NCI-H128 (cell line): ENCODE measurements around the gene SIAH3.
"Not testable (repeated sequence)": the region's sequence is repeated elsewhere in the genome, so short reads cannot be mapped to it uniquely, and the experiment has no call there.

Experiments
- DNase-seq: peaks from one replicate; lab custom pipeline; 2025; ENCODE audit not compliant: unreplicated experiment; lab: John Stamatoyannopoulos, UW

SIAH3 gene

DNA sequence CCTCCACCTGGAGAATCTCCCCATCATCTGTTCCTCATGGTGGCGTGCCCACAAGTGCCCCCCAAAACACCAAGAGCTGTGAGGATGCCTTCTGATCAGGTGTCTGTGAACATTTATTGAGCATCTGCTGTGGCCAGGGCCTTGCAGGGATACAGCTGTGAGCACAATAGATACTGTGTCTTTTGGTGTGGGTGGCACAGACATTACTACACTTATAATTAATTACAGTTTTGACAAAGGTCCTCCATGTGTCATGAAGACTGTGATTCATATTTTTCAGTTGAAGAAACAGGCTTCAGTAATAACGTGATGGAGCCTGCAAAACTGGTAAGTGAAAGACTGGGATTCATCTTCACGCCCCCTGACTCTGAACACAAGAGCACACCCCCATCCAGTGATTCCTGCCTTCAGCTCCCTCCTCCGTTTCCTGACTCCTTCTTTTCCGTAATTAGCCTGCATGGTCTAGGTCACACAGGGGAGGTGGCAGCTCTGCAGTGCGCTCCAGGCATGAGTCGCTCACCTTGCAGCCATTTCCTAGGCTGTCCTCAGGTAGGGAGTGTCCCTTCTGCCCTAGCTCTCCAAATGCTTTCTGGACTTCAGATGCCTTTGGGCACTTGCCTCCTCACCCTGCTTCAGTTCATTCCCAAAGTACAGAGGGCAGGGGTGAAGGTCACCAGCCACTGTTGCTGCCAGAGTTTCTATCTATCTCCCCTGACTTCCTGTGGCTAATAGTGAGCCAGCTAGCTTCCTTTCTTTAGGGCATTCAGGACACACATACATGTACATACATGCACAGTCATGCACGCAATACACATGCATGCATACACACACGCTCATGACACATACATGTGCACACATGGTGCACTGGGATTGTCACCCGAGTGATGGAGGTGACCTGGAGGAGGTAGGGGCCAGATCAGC, 66.5 kb downstream of the SIAH3 start:
- DNase-seq = no peak

GRCh38 chr13:45783346-45784043, 68.1 kb downstream of the SIAH3 start:
- no peak for DNase-seq

DNA sequence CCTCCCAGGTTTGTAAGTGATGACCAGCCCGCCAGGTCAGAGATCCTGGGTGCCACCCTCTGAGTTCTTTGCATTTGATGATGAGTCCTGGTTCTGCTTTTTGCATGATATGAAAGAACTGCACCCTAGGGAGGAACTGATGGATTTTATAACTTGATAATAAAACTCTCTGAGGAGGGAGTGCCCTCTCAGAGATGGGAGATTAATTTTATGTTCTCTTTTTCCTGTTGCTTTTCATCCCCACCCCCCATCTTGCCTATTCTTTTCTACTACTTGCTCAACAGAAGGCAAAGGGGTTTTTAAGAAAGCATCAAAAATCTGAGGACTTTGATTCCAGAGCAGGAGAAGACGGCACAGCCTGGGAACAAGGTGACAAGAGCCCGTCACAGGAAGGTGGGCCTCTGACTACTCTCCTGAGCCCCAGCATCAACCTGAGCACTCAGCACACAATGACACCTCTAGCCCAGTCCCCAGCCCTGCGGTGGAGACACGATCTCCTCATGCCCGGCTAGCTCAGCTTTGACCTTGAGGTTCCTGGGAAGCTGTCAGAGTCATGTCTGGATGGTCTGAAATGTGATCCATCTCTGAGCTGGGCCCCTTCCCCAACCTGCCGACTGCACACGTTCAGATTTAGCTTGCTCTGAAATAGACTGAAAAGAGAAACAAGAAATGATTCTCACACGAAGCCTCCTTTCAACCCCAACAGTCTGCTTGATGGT, 69.1 kb downstream of the SIAH3 start:
- no peak for DNase-seq

DNA sequence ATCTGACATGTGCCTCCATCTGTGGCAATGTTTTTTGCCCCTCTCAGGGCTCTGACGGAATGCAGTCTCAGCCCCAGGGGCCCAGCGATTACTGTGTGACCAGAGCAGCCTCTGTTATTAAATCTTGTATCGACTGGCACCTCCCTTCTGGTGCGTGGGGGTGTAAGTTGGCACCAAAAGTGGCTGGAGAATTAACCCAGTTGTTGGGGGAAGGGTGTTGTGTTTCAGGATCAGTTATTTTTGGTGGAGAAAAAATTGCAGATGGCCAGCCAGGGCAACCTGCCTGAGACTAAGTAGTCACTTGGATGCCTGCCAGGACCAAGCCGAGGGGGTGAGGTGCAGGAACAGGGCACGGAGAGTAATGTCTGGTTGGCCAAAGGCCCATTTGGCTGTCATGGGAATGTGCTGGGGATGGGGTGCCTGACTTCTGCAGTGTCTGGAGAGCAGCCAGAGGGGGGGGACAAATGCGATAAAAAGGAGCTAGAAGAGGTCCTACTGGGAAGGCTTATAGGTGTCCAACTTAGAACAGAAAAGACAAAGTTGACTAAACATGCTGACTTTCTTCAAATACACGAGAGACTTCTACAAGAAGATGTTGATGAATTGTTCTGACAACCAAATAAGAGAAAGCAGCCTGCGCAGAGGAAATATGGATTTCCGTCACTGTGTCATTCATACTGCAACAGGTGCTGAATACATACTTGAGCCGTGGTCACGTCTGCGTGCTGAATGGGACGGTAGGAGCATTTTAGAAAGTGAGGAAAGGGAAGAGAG, 69.8 kb downstream of the SIAH3 start:
- DNase-seq = peak; percentile 86

GRCh38 chr13:45779901-45780300, 71.7 kb downstream of the SIAH3 start:
- DNase-seq = no peak

DNA sequence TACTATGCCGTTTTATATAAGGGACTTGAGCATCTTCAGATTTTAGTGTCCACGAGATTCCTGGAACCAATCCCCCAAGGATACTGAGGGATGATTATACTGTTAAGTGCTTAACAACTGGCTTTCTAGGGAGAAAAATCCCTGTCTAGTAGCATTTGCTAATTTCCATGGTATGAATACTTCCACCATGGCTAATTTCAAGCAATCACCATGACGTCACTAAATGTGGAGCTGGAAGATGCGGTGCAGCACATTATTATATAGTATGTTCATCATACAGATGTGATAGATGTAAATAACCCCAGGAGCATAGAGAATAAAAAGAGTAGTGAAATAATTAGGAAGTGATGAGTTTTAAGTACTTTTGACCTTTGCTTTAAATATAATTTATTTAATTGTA, 72.7 kb downstream of the SIAH3 start:
- no peak for DNase-seq

DNA sequence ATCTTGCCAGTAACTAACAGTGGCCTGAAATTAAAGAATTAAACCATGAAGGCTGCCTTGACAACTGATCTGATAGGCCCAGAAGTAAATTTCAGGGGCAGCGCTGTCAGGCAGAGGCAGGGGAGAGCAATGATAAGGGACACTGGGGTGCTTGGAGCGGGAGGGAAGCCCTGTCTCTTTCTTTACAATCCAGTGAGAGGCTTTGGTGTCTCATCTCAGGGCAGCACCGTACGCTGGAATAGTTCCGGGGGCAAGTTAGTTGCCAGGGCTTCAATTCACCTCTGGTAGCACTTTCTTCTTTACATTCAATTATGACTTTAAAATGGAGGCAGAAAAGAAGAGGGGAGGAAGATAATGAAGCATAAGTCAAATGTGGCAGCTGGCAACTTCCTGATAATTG, 74.8 kb downstream of the SIAH3 start:
- DNase-seq = no peak

DNA sequence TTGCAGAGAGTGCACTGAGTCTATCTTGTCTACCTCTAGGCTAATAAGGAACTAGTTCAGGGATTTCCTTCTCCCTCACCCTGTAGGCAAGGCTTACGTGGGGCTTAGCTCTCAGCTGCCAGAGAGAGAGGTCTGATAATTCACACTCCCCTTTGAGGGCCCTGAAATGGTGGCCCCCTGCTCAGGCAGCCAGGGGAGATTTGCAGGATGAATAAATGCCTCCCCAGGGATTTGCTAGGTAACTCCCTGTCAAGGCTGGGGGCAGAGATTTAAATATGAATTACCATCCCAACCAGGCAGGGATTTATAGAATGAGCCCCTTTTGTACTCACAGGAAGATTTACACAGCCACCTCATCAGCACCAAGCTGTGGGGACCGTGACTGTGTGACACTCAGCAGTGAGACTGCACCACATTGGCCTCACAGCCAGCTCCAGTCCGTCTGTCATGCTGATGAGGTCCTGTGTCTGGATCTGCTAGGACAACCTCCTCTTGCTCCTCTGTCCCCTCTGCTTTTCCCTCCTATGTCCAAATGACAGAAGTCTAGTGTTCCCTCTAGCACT, 76.1 kb downstream of the SIAH3 start:
- no peak for DNase-seq

DNA sequence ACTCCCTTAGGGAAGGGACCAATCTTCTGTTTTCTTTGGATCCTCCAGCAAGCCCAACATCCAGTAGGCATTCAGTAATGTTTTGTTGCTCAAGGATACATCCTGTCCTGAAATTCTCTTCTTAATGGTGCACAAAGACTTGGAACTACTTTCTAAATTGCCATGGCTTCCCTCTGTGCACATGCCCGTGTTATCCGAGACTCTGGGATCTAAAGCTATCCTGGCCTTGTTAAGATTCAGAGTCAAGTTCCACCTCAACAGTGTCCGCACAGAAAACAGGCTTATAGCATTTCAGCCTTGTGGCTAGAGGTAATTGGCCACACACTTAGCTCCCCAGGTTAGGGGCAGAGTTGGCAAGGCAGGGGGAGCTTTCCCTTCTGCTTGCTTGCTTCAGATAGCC, 77.6 kb downstream of the SIAH3 start:
- no peak for DNase-seq

- DNase-seq = no peak
These were observed 78.3 kb downstream of the SIAH3 start for GRCh38 chr13:45773236-45773635.

- DNase-seq = no peak
These were observed 80.7 kb downstream of the SIAH3 start for GRCh38 chr13:45770886-45771285.

- no peak for DNase-seq
These were observed 82.7 kb downstream of the SIAH3 start for GRCh38 chr13:45768656-45769479.

- no peak for DNase-seq
These were observed 86.1 kb downstream of the SIAH3 start for GRCh38 chr13:45765464-45765863.

GRCh38 chr13:45763419-45763818, 88.1 kb downstream of the SIAH3 start:
- DNase-seq = no peak

DNA sequence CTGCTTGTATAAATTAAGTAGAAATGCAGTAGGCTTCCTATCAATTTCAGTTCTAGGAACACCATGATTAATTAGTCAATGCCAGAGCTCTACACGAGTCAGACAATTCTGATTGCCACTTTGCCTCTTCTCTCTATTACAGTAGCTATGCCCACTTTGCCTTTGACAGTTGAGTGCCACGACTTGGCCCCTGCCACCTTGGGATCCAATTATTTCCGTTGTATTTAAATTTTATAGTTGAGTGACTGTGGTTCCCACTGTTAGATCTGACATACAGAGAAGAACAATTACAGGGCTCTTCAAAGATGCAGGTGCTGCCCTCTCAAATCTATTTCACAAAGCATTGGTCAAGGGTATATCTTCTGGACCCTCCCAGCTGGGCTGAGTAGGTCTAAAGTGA, 94.0 kb downstream of the SIAH3 start:
- not testable (repeated sequence) for DNase-seq

GRCh38 chr13:45756498-45756897, 95.1 kb downstream of the SIAH3 start:
- not testable (repeated sequence) for DNase-seq

DNA sequence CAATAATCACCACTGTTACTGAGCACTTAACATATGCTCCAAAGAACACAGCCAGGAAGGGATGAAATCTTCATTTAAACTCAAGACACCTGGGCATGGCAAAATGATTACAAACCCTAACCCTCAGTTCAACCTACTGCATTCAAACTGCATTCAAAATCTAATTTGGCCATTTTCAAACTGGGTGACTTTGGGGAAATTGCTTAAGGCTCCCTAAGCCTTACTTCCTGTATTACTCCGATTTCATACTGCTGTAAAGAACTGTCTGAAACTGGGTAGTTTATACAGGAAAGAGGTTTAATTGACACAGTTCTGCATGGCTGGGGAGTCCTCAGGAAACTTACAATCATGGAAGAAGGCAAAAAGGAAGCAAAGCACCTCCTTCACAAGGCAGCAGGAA, 99.0 kb downstream of the SIAH3 start:
- no peak for DNase-seq

- no peak for DNase-seq
These were observed 99.7 kb downstream of the SIAH3 start for GRCh38 chr13:45751885-45752284.

GRCh38 chr13:45750566-45750965, 101.0 kb downstream of the SIAH3 start:
- DNase-seq = no peak
